Measurements from ENCODE around the gene ZNF227.
"Not testable (repeated sequence)": the region's sequence is repeated elsewhere in the genome, so short reads cannot be mapped to it uniquely, and the experiment has no call there.

The ZNF227 gene

GRCh38 chr19:44212250-44212865 lies at the start of gene ZNF227:
Gene ZNF227 (plus strand): TSS chr19:44212532. CDS start chr19:44217793, 5,261 bp downstream.
- DNase-seq (ENCODE audit: low spot score) = peak; percentile 79

GRCh38 chr19:44163789-44164188 lies 48.5 kb upstream of the ZNF227 start:
- DNase-seq (ENCODE audit: low spot score) = no peak

- no peak for DNase-seq (ENCODE audit: low spot score)
These were observed 48.0 kb upstream of the ZNF227 start for GRCh38 chr19:44164327-44164672.

GRCh38 chr19:44164673-44165512 lies 47.4 kb upstream of the ZNF227 start, which contains the start of gene ZNF226:
Gene ZNF226 (plus strand): TSS chr19:44165100. CDS start chr19:44170081, 4,981 bp downstream.
- peak; percentile 90 for DNase-seq (ENCODE audit: low spot score)

- not testable (repeated sequence) for DNase-seq (ENCODE audit: low spot score)
These were observed 41.7 kb upstream of the ZNF227 start for GRCh38 chr19:44170660-44171059.

GRCh38 chr19:44176590-44176989 lies 35.7 kb upstream of the ZNF227 start:
- no peak for DNase-seq (ENCODE audit: low spot score)

- no peak for DNase-seq (ENCODE audit: low spot score)
These were observed 31.4 kb upstream of the ZNF227 start for GRCh38 chr19:44180968-44181367.

GRCh38 chr19:44182145-44182544 lies 30.2 kb upstream of the ZNF227 start:
- DNase-seq (ENCODE audit: low spot score) = no peak

GRCh38 chr19:44190020-44190419 lies 22.3 kb upstream of the ZNF227 start:
- DNase-seq (ENCODE audit: low spot score) = no peak

GRCh38 chr19:44192127-44192526 lies 20.2 kb upstream of the ZNF227 start:
- DNase-seq (ENCODE audit: low spot score) = no peak

GRCh38 chr19:44196772-44197171 lies 15.6 kb upstream of the ZNF227 start:
- no peak for DNase-seq (ENCODE audit: low spot score)

GRCh38 chr19:44202470-44202869 lies 9.9 kb upstream of the ZNF227 start:
- no peak for DNase-seq (ENCODE audit: low spot score)

- DNase-seq (ENCODE audit: low spot score) = no peak
These were observed 9.4 kb upstream of the ZNF227 start for GRCh38 chr19:44202974-44203373.

GRCh38 chr19:44203877-44204276 lies 8.5 kb upstream of the ZNF227 start:
- DNase-seq (ENCODE audit: low spot score) = not testable (repeated sequence)

GRCh38 chr19:44204772-44205171 lies 7.6 kb upstream of the ZNF227 start:
- no peak for DNase-seq (ENCODE audit: low spot score)

- DNase-seq (ENCODE audit: low spot score) = peak; percentile 92
These were observed 5.1 kb upstream of the ZNF227 start for GRCh38 chr19:44207126-44207803.

- DNase-seq (ENCODE audit: low spot score) = no peak
These were observed 574 bp downstream of the ZNF227 start for GRCh38 chr19:44212866-44213346.

- DNase-seq (ENCODE audit: low spot score) = not testable (repeated sequence)
These were observed 7.6 kb downstream of the ZNF227 start for GRCh38 chr19:44219926-44220325.

- not testable (repeated sequence) for DNase-seq (ENCODE audit: low spot score)
These were observed 8.4 kb downstream of the ZNF227 start for GRCh38 chr19:44220761-44221160.

GRCh38 chr19:44221291-44221690 lies 9.0 kb downstream of the ZNF227 start:
- DNase-seq (ENCODE audit: low spot score) = not testable (repeated sequence)

- DNase-seq (ENCODE audit: low spot score) = no peak
These were observed 16.0 kb downstream of the ZNF227 start for GRCh38 chr19:44228318-44228717.

- DNase-seq (ENCODE audit: low spot score) = no peak
These were observed 20.5 kb downstream of the ZNF227 start for GRCh38 chr19:44232867-44233266.

GRCh38 chr19:44236384-44236783 lies 24.1 kb downstream of the ZNF227 start:
- no peak for DNase-seq (ENCODE audit: low spot score)
